IgD-negative memory B cell (primary cell): ENCODE measurements around the gene ABCC2. TPM values are rescaled to one million over a fixed set of nuclear protein-coding genes. Genes with fewer than 3 reads are reported as not detected.
A peak's percentile ranks its signal among the peaks of the same experiment; 100 is the strongest.
"Not testable (repeated sequence)": the region's sequence is repeated elsewhere in the genome, so short reads cannot be mapped to it uniquely, and the experiment has no call there.

Experiments used
- H3K27ac Mint-ChIP-seq, 3 donors: one replicate each; pipeline ENCODE4 v1.8.0; 2020 to 2022; ENCODE audit warnings: mild to moderate bottlenecking in 3 of 3, mixed read lengths in 3 of 3, moderate library complexity in 1 of 3
- H3K27me3 Mint-ChIP-seq: one replicate; pipeline ENCODE4 v1.8.0; 2021; ENCODE audit warnings: mixed read lengths
- H3K36me3 Mint-ChIP-seq: one replicate; pipeline ENCODE4 v1.8.0; 2020; ENCODE audit warnings: mild to moderate bottlenecking, mixed read lengths
- H3K4me1 Mint-ChIP-seq, 3 donors: one replicate each; pipeline ENCODE4 v1.8.0; 2020 to 2022; ENCODE audit warnings: mixed read lengths in 3 of 3, mild to moderate bottlenecking in 1 of 3
- H3K4me3 Mint-ChIP-seq, 4 donors: one replicate each; pipeline ENCODE4 v1.8.0; 2020 to 2022; ENCODE audit warnings: mild to moderate bottlenecking in 4 of 4, mixed read lengths in 4 of 4, moderate library complexity in 3 of 4
- H3K9me3 Mint-ChIP-seq, 3 donors: one replicate each; pipeline ENCODE4 v1.8.0; 2020 to 2021; ENCODE audit warnings: mixed read lengths in 3 of 3, mild to moderate bottlenecking in 1 of 3
- polyA plus RNA-seq: library from polyadenylated mRNA; unstranded; fragments of 300-500 nt; fragmentation: Illumina TruSeq; gene quantifications from one replicate; pipeline ENCODE4 v1.2.3, GENCODE V29; 2021

The ABCC2 gene
- polyA plus RNA-seq, 1 donor from 2014 or later, result 0.33 TPM

GRCh38 chr10:99808270-99808669 is 25.8 kb downstream of the ABCC2 start:
- no peaks in the 10 kb centered on the region for H3K27me3 Mint-ChIP-seq
- no peak overlapping the region for H3K4me3 Mint-ChIP-seq
- no peaks in the 10 kb centered on the region for H3K9me3 Mint-ChIP-seq
- peaks cover 14% of the 10 kb centered on the region for H3K36me3 Mint-ChIP-seq
- no peak overlapping the region for H3K27ac Mint-ChIP-seq
- no peaks in the 10 kb centered on the region for H3K4me1 Mint-ChIP-seq

- no peaks in the 10 kb centered on the region for H3K9me3 Mint-ChIP-seq
- H3K27me3 Mint-ChIP-seq, result no peaks in the 10 kb centered on the region
- H3K27ac Mint-ChIP-seq, result no peak overlapping the region
- H3K36me3 Mint-ChIP-seq, result peaks cover 10% of the 10 kb centered on the region
- no peaks in the 10 kb centered on the region for H3K4me1 Mint-ChIP-seq
- H3K4me3 Mint-ChIP-seq, result no peak overlapping the region
Measured at GRCh38 chr10:99809481-99809880, 27.0 kb downstream of the ABCC2 start.

GRCh38 chr10:99809931-99810615 is 27.6 kb downstream of the ABCC2 start:
- peaks cover 0 to under 1% (median 0%) of the 10 kb centered on the region in 3 donors for H3K9me3 Mint-ChIP-seq
- H3K4me1 Mint-ChIP-seq, result no peaks in the 10 kb centered on the region
- no peak overlapping the region for H3K27ac Mint-ChIP-seq
- H3K36me3 Mint-ChIP-seq, result peaks cover 6% of the 10 kb centered on the region
- no peaks in the 10 kb centered on the region for H3K27me3 Mint-ChIP-seq
- no peak overlapping the region for H3K4me3 Mint-ChIP-seq

- peaks cover 0 to 5% (median 0%) of the 10 kb centered on the region in 3 donors for H3K9me3 Mint-ChIP-seq
- peaks cover 6% of the 10 kb centered on the region for H3K36me3 Mint-ChIP-seq
- H3K27ac Mint-ChIP-seq, result no peak overlapping the region
- H3K27me3 Mint-ChIP-seq, result no peaks in the 10 kb centered on the region
- H3K4me1 Mint-ChIP-seq, result no peaks in the 10 kb centered on the region
- H3K4me3 Mint-ChIP-seq, result no peak overlapping the region
Measured at GRCh38 chr10:99812177-99812576, 29.7 kb downstream of the ABCC2 start.

GRCh38 chr10:99814143-99814542 is 31.7 kb downstream of the ABCC2 start:
- H3K9me3 Mint-ChIP-seq, result peaks cover 0 to 5% (median 0%) of the 10 kb centered on the region in 3 donors
- no peaks in the 10 kb centered on the region for H3K4me1 Mint-ChIP-seq
- H3K4me3 Mint-ChIP-seq, result no peak overlapping the region
- no peak overlapping the region for H3K27ac Mint-ChIP-seq
- no peaks in the 10 kb centered on the region for H3K27me3 Mint-ChIP-seq
- peaks cover 9% of the 10 kb centered on the region for H3K36me3 Mint-ChIP-seq

- no peak overlapping the region for H3K27ac Mint-ChIP-seq
- no peak overlapping the region for H3K4me3 Mint-ChIP-seq
- peaks cover 0 to 5% (median 0%) of the 10 kb centered on the region in 3 donors for H3K9me3 Mint-ChIP-seq
- H3K4me1 Mint-ChIP-seq, result no peaks in the 10 kb centered on the region
- H3K36me3 Mint-ChIP-seq, result peaks cover 3% of the 10 kb centered on the region
- H3K27me3 Mint-ChIP-seq, result no peaks in the 10 kb centered on the region
Measured at GRCh38 chr10:99815621-99816020, 33.2 kb downstream of the ABCC2 start.

- no peak overlapping the region for H3K4me3 Mint-ChIP-seq
- no peak overlapping the region for H3K27ac Mint-ChIP-seq
- peaks cover 2% of the 10 kb centered on the region for H3K36me3 Mint-ChIP-seq
- H3K9me3 Mint-ChIP-seq, result peaks cover 5 to 7% (median 5%) of the 10 kb centered on the region in 3 donors
- no peaks in the 10 kb centered on the region for H3K27me3 Mint-ChIP-seq
- H3K4me1 Mint-ChIP-seq, result no peaks in the 10 kb centered on the region
Measured at GRCh38 chr10:99827936-99828335, 45.5 kb downstream of the ABCC2 start.

- no peak overlapping the region for H3K27ac Mint-ChIP-seq
- H3K4me1 Mint-ChIP-seq, result no peaks in the 10 kb centered on the region
- H3K9me3 Mint-ChIP-seq, result peaks cover 5 to 7% (median 5%) of the 10 kb centered on the region in 3 donors
- H3K36me3 Mint-ChIP-seq, result peaks cover 2% of the 10 kb centered on the region
- no peak overlapping the region for H3K4me3 Mint-ChIP-seq
- H3K27me3 Mint-ChIP-seq, result no peaks in the 10 kb centered on the region
Measured at GRCh38 chr10:99828464-99828863, 46.0 kb downstream of the ABCC2 start.

GRCh38 chr10:99832439-99832838 is 50.0 kb downstream of the ABCC2 start:
- Mint-ChIP-seq H3K36me3 (peaks cover 6% of the 10 kb centered on the region), H3K4me3 (no peak overlapping the region), H3K9me3 (peaks cover 5 to 7% (median 5%) of the 10 kb centered on the region in 3 donors), H3K27me3 (no peaks in the 10 kb centered on the region), H3K4me1 (no peaks in the 10 kb centered on the region), H3K27ac (no peak overlapping the region)

- no peak overlapping the region for H3K4me3 Mint-ChIP-seq
- H3K27me3 Mint-ChIP-seq, result no peaks in the 10 kb centered on the region
- no peaks in the 10 kb centered on the region for H3K9me3 Mint-ChIP-seq
- H3K4me1 Mint-ChIP-seq, result no peaks in the 10 kb centered on the region
- no peak overlapping the region for H3K27ac Mint-ChIP-seq
- peaks cover 4% of the 10 kb centered on the region for H3K36me3 Mint-ChIP-seq
Measured at GRCh38 chr10:99834410-99834809, 52.0 kb downstream of the ABCC2 start.

- H3K9me3 Mint-ChIP-seq, result no peaks in the 10 kb centered on the region
- no peaks in the 10 kb centered on the region for H3K27me3 Mint-ChIP-seq
- H3K4me1 Mint-ChIP-seq, result no peaks in the 10 kb centered on the region
- H3K36me3 Mint-ChIP-seq, result peaks cover 4% of the 10 kb centered on the region
- H3K4me3 Mint-ChIP-seq, result no peak overlapping the region
- H3K27ac Mint-ChIP-seq, result no peak overlapping the region
Measured at GRCh38 chr10:99835947-99836346, 53.5 kb downstream of the ABCC2 start.

- no peak overlapping the region for H3K4me3 Mint-ChIP-seq
- H3K9me3 Mint-ChIP-seq, result no peaks in the 10 kb centered on the region
- H3K27ac Mint-ChIP-seq, result no peak overlapping the region
- no peaks in the 10 kb centered on the region for H3K4me1 Mint-ChIP-seq
- no peaks in the 10 kb centered on the region for H3K27me3 Mint-ChIP-seq
- H3K36me3 Mint-ChIP-seq, result peaks cover 4% of the 10 kb centered on the region
Measured at GRCh38 chr10:99836711-99837110, 54.3 kb downstream of the ABCC2 start.

GRCh38 chr10:99840859-99841258 is 58.4 kb downstream of the ABCC2 start:
- H3K36me3 Mint-ChIP-seq, H3K4me1 Mint-ChIP-seq, H3K27ac Mint-ChIP-seq, H3K4me3 Mint-ChIP-seq, H3K27me3 Mint-ChIP-seq, H3K9me3 Mint-ChIP-seq: not testable (repeated sequence)

GRCh38 chr10:99841746-99842145 is 59.3 kb downstream of the ABCC2 start:
- Mint-ChIP-seq H3K27me3 (no peaks in the 10 kb centered on the region), H3K4me3 (no peak overlapping the region), H3K4me1 (peaks cover 0 to 6% (median 4%) of the 10 kb centered on the region in 3 donors), H3K36me3 (no peaks in the 10 kb centered on the region), H3K27ac (peak overlapping the region in 1 of 3 donors; percentile 27), H3K9me3 (no peaks in the 10 kb centered on the region)

- H3K9me3 Mint-ChIP-seq, result no peaks in the 10 kb centered on the region
- H3K4me1 Mint-ChIP-seq, result peaks cover 0 to 6% (median 4%) of the 10 kb centered on the region in 3 donors
- H3K4me3 Mint-ChIP-seq, result no peak overlapping the region
- H3K27ac Mint-ChIP-seq, result no peak overlapping the region
- H3K36me3 Mint-ChIP-seq, result no peaks in the 10 kb centered on the region
- H3K27me3 Mint-ChIP-seq, result no peaks in the 10 kb centered on the region
Measured at GRCh38 chr10:99843310-99843709, 60.9 kb downstream of the ABCC2 start.

- Mint-ChIP-seq H3K4me1 (peaks cover 0 to 6% (median 4%) of the 10 kb centered on the region in 3 donors), H3K27me3 (no peaks in the 10 kb centered on the region), H3K9me3 (no peaks in the 10 kb centered on the region), H3K4me3 (no peak overlapping the region), H3K36me3 (no peaks in the 10 kb centered on the region), H3K27ac (no peak overlapping the region)
Measured at GRCh38 chr10:99844433-99844955, 62.1 kb downstream of the ABCC2 start.
